Erythroblast (primary cell): ENCODE data around the gene KCNB1.

Experiments
- GATA1 ChIP-seq: IDR thresholded peaks from 2 replicates; pipeline ENCODE4 v1.6.1; 2011; ENCODE audit warnings: low read depth, mild to moderate bottlenecking, control low read depth, low read length, moderate library complexity
- POLR2A ChIP-seq: IDR thresholded peaks from 2 replicates; pipeline ENCODE4 v1.6.1; 2011; ENCODE audit warnings: mild to moderate bottlenecking, low read length

DNA sequence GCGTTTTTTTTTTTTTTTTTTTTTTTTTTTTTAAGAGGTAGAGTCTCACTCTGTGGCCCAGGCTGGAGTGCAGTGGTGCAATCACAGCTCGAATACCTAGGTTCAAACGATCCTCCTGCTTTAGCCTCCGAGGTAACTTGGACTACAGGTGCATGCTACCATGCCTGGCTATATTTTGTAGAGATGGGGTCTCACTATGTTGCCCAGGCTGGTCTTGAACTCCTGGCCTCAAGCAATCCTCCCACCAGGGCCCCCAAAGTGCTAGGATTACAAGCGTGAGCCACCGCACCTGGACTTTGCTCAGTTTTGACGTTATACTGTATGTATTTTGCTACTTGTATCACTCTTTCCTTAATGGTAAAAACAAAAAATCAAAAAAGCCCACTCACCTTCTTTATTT is 103.1 kb downstream of the KCNB1 start:
- TF ChIP-seq POLR2A (no peak), GATA1 (no peak)
